Uterus (tissue), 2 donors: ENCODE results near the gene GSTO1.

Experiments used
- POLR2A ChIP-seq, 2 donors: fragments of 450-650 bp; IDR thresholded peaks; one replicate each; pipeline ENCODE4 v1.6.1; 2016; ENCODE audit warnings: antibody characterized with exemption in 2 of 2, mild to moderate bottlenecking in 1 of 2, moderate library complexity in 1 of 2
- TF ChIP-seq, protein P1 (sequence below), 4 experiments: fragments of 200-600 bp in 2 of 4; fragments of 450-650 bp in 2 of 4; sonication (generic) in 2 of 4; IDR thresholded peaks; one replicate each; pipeline ENCODE4 v1.5.1; 2016 to 2019; ENCODE audit warnings: antibody characterized with exemption in 4 of 4, mild to moderate bottlenecking in 2 of 4, moderate library complexity in 1 of 4

DNA sequence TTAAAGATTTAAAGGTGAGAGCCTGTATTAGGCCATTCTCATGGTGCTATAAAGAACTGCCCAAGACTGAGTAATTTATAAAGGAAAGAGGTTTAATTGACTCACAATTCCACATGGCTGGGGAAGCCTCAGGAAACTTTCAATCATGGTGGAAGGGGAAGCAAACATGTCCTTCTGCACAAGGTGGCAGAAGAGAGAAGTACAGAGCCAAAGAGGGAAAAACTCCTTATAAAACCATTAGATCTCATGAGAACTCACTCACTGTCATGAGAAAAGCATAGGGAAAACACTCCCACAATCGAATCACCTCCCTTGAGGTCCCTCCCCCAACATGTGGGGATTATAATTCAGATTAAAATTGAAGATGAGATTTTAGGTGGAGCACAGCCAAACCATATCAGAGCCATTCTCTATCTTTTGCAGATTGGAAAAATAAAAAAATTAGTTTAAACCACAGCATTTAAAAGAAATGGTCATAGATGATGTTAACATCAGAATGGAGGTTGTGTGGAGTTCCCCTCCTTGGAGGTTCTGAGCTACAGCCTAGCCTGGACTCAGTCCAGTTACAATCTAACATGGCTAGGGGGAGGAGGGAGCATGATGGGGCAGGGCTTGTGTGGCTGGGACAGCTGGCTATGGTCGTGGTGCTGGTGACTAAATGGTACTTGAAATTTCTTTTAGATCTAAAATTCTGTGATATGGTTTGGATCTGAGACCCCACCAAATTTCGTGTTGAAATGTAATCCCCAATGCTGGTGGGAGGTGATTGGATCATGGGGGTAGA is 47.4 kb downstream of the GSTO1 start:
- TF ChIP-seq, protein P1, sequence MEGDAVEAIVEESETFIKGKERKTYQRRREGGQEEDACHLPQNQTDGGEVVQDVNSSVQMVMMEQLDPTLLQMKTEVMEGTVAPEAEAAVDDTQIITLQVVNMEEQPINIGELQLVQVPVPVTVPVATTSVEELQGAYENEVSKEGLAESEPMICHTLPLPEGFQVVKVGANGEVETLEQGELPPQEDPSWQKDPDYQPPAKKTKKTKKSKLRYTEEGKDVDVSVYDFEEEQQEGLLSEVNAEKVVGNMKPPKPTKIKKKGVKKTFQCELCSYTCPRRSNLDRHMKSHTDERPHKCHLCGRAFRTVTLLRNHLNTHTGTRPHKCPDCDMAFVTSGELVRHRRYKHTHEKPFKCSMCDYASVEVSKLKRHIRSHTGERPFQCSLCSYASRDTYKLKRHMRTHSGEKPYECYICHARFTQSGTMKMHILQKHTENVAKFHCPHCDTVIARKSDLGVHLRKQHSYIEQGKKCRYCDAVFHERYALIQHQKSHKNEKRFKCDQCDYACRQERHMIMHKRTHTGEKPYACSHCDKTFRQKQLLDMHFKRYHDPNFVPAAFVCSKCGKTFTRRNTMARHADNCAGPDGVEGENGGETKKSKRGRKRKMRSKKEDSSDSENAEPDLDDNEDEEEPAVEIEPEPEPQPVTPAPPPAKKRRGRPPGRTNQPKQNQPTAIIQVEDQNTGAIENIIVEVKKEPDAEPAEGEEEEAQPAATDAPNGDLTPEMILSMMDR (IDR thresholded peaks at IDR 0.05) = no peak
- no peak for TF ChIP-seq POLR2A (IDR thresholded peaks at IDR 0.05)
